GM12865 (cell line): ENCODE data around the gene HSPA12A.

Experiments
- DNase-seq: peaks from one replicate; pipeline ENCODE4 v3.0.0; 2010; ENCODE audit warnings: low read depth
- H3K4me3 ChIP-seq: 2 replicates; pipeline ENCODE4 v1.5.1; 2011; ENCODE audit warnings: mild to moderate bottlenecking, low read depth, low read length, control low read depth
- CTCF ChIP-seq: IDR thresholded peaks from 2 replicates; pipeline ENCODE4 v1.5.1; 2011; ENCODE audit warnings: low read length, control low read depth, low read depth, inconsistent platforms; ENCODE audit not compliant: insufficient read depth; ENCODE audit errors: missing control alignments

HSPA12A gene

DNA sequence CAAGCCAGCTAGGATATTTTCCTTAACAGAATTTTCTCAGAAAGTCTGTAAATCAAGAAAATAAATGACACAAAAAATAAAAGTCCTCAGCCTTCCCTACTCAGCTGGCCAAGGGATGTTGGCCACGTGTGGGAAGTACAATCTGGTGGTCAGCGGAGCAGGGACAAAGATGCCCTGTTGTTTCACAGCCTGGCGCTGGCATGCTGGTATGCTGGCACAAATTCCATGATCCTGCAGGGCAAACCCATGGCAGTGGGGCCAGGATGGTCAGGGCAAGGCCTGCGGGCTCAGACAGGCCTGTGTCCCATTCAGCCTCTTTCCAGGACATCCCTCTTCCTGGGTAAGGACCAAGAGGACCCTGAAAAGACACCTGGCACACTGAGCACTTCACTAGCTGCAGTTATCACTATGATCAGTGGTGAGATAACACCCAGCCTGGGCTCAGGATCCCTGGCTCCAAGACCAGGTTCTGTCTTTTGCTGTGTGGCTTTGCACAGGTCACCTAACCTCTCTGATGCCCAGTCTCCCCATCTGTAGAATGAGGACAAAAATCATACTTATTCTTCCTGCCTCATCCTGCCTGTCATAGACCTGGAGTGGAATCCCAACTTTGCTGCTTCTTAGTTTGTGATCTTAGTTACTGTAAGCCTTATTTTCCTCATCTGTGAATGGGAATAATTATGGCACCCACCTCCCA lies 10.8 kb upstream of the HSPA12A start:
- no peak for TF ChIP-seq CTCF
- DNase-seq, result no peak
- no peak overlapping the region for H3K4me3 ChIP-seq

DNA sequence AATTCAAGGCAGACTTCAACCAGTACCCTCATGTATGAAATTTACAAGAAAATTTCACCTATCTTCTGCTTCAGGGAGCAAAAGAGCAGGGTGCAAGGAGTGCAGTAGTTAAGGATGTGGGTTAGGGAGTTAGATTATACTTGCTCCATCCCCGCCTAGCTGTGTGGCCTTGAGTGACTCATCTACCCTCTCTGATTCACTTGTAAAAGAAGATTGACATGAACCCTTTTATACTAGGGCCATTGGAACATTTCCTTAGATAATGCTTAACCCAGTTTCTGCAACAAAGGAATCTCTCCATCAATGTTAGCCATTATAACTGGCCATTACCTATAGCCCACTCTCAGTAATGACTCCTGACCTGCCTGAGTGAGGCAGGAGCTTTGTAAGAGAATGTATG lies 10.2 kb upstream of the HSPA12A start:
- DNase-seq, result no peak
- no peak for TF ChIP-seq CTCF
- H3K4me3 ChIP-seq, result no peak overlapping the region

GRCh38 chr10:116748471-116748870 lies 6.1 kb upstream of the HSPA12A start:
- no peak for DNase-seq
- no peak overlapping the region for H3K4me3 ChIP-seq
- no peak for TF ChIP-seq CTCF

DNA sequence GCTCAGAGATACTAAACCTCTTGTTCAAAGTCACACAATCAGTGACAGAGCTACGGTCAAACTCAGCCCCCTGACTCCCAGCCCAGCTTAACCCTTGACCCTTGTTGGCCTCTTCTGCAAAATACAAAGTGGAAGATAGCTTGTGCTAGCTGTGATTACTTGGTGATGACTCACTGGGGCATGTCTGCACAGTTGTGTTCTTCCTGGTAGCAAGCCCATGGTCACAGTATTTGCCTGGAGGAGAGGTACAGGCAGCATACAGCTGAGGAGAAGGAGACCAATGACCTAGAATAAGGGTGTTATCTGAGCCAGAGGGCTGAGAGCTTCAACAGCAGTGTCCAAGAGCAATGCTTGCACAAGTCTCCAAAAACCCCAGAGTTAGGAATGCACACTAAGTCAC lies 5.7 kb upstream of the HSPA12A start:
- H3K4me3 ChIP-seq, result no peak overlapping the region
- TF ChIP-seq CTCF, result no peak
- no peak for DNase-seq

DNA sequence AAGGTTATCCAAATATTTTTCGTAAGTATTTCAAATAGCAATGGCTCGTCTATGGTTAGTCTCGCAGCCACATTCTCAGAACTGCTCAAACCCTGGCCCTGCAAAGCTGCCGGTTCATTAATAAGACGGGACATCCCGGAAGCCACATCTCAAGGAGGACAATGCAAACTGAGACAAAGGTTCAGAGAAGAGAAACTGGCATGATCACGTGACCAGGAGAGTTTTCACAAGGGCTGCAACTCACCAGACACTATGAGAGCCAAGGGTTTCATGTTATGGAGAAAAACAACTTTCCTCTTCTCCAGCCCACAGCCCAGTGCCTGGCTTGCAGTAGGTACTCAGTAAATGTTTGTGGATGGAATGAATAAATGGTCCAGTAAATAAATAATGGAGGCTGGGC lies 5.0 kb upstream of the HSPA12A start:
- DNase-seq, result no peak
- TF ChIP-seq CTCF, result no peak
- H3K4me3 ChIP-seq, result no peak overlapping the region

GRCh38 chr10:116744885-116745284 lies 2.5 kb upstream of the HSPA12A start:
- no peak for TF ChIP-seq CTCF
- no peak overlapping the region for H3K4me3 ChIP-seq
- no peak for DNase-seq

GRCh38 chr10:116744163-116744753 lies 1.9 kb upstream of the HSPA12A start:
- no peak for DNase-seq
- no peak overlapping the region for H3K4me3 ChIP-seq
- no peak for TF ChIP-seq CTCF
